K562 treated with DMSO at 1 percent for 24 hours (cell line): ENCODE results near the gene IGSF6. TPM values are rescaled to one million over a fixed set of nuclear protein-coding genes. Genes with fewer than 3 reads are reported as not detected.

Experiments
- total RNA-seq: library from RNA; unstranded; fragments of 300-600 nt; gene quantifications from 2 replicates; pipeline ENCODE4 v1.2.3, GENCODE V29; 2022; ENCODE audit warnings: low read depth; ENCODE audit not compliant: insufficient read depth

IGSF6 gene, protein sequence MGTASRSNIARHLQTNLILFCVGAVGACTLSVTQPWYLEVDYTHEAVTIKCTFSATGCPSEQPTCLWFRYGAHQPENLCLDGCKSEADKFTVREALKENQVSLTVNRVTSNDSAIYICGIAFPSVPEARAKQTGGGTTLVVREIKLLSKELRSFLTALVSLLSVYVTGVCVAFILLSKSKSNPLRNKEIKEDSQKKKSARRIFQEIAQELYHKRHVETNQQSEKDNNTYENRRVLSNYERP
- 0.32 TPM in 1 of 2 replicates, not detected in the other for total RNA-seq

GRCh38 chr16:21652453-21652852, at the start of gene IGSF6:
Gene IGSF6 (minus strand): TSS chr16:21652608. CDS start chr16:21652598, 10 bp downstream.

DNA sequence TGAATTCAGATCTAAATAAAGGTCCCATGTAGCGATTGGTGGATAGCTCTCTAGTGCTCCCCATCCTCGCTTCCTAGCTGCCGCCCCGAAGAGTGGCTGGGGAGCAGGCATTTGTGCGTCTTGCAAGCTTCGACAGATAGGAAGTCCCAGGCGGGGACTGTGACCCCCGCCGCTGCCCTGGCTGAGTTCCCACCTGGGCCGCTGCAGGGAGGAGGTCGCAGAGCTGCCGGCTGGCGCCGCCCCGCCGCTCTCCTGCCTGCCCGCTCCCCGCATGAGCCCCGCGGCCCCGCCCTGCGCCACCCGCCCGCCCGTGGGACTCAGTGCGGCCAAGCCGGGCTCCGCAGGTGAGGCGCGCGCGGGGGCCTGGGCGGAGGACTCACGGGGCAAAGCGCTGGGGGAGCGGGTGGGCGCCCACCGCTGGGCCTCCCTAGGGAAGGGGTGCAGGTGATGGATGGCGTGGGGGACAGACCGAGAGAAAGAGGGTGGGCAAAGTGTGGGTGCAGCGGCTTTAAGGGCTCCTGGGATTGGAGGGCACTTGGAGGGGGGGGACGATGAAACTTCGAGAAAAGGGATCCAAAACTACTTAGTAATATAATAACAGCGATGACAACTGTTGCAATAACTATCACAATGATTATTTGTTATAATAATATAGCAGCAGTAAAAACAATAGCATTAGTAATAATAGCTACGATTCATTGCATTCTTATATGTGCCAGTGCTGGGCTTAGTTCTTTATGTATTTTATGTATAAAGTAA, 11.7 kb upstream of the IGSF6 start, which contains the start of gene OTOA:
OTOA (plus strand) TSS at position 80 of the 759 bp plus-strand sequence. CDS start 14,547 bp downstream, outside the sequence.

GRCh38 chr16:21599122-21600030, 53.0 kb downstream of the IGSF6 start, which contains the start of gene METTL9:
Gene METTL9 (plus strand): TSS chr16:21599577. CDS start chr16:21599734, 157 bp downstream.

Other genes with a start within 250 kb of the IGSF6 start
- gene METTL9, start 53.0 kb downstream of the IGSF6 start, total RNA-seq: 98.2 and 117 TPM in 2 replicates
- not detected in 2 replicates for gene OTOA, start 11.4 kb upstream of the IGSF6 start, total RNA-seq
- 10.2 and 12.5 TPM in 2 replicates for gene NPIPB4, start 205.1 kb upstream of the IGSF6 start, total RNA-seq